Mesendoderm (in vitro differentiated cells): Measurements from ENCODE around the gene MGMT.

Experiments
- DNase-seq: peaks from one replicate; pipeline ENCODE4 v3.0.0; 2013
- H2AK5ac ChIP-seq: 2 replicates; pipeline ENCODE4 v1.6.1; 2013; ENCODE audit warnings: low read length, inconsistent platforms
- H2BK120ac ChIP-seq: 2 replicates; pipeline ENCODE4 v1.6.1; 2013; ENCODE audit warnings: low read depth, mild to moderate bottlenecking, low read length, moderate library complexity, mixed read lengths
- H2BK15ac ChIP-seq: replicated peaks from 2 replicates; pipeline ENCODE4 v1.6.1; 2013; ENCODE audit warnings: low read depth, mild to moderate bottlenecking, moderate library complexity
- H2BK5ac ChIP-seq: 2 replicates; pipeline ENCODE4 v1.6.1; 2013; ENCODE audit warnings: low read length, inconsistent platforms
- H3K18ac ChIP-seq: 2 replicates; pipeline ENCODE4 v1.6.1; 2013; ENCODE audit warnings: mild to moderate bottlenecking, low read length, mixed read lengths
- H3K23ac ChIP-seq: one replicate; pipeline ENCODE4 v1.6.1; 2013; ENCODE audit warnings: low read length
- H3K27ac ChIP-seq: 2 replicates; pipeline ENCODE4 v1.5.1; 2013; ENCODE audit warnings: low read depth, mild to moderate bottlenecking, inconsistent platforms, low read length, moderate library complexity
- H3K27me3 ChIP-seq: 2 replicates; pipeline ENCODE4 v1.6.1; 2013; ENCODE audit warnings: low read length, control low read depth, mild to moderate bottlenecking, inconsistent platforms; ENCODE audit not compliant: insufficient read depth, poor library complexity
- H3K36me3 ChIP-seq: 2 replicates; pipeline ENCODE4 v1.6.1; 2013; ENCODE audit warnings: low read length, inconsistent platforms; ENCODE audit not compliant: control insufficient read depth, insufficient read depth
- H3K4ac ChIP-seq: one replicate; pipeline ENCODE4 v1.6.1; 2013; ENCODE audit warnings: low read depth, mild to moderate bottlenecking, low read length, moderate library complexity
- H3K4me1 ChIP-seq: 2 replicates; pipeline ENCODE4 v1.6.1; 2013; ENCODE audit warnings: low read depth, low read length, inconsistent platforms; ENCODE audit not compliant: control insufficient read depth
- H3K4me2 ChIP-seq: 2 replicates; pipeline ENCODE4 v1.6.1; 2013; ENCODE audit warnings: low read length
- H3K4me3 ChIP-seq: 2 replicates; pipeline ENCODE4 v1.5.1; 2013; ENCODE audit warnings: mild to moderate bottlenecking, low read length
- H3K56ac ChIP-seq: one replicate; pipeline ENCODE4 v1.6.1; 2013; ENCODE audit warnings: low read length
- H3K79me1 ChIP-seq: 2 replicates; pipeline ENCODE4 v1.6.1; 2013; ENCODE audit warnings: low read length, inconsistent platforms
- H3K79me2 ChIP-seq: 2 replicates; pipeline ENCODE4 v1.6.1; 2013; ENCODE audit warnings: mild to moderate bottlenecking, low read length; ENCODE audit not compliant: control insufficient read depth, insufficient read depth
- H3K9ac ChIP-seq: 2 replicates; pipeline ENCODE4 v1.6.1; 2013; ENCODE audit warnings: low read length, inconsistent platforms
- H4K5ac ChIP-seq: one replicate; pipeline ENCODE4 v1.6.1; 2013; ENCODE audit warnings: low read length
- H4K8ac ChIP-seq: one replicate; pipeline ENCODE4 v1.6.1; 2013; ENCODE audit warnings: low read depth, mild to moderate bottlenecking, control low read depth, low read length, moderate library complexity
- WGBS: extraction: QIAGEN DNeasy Blood & Tissue Kit; methylation state at CpG from one replicate; pipeline ENCODE4 v1.1.7; 2013; ENCODE audit warnings: low lambda C conversion rate, missing lambda C conversion rate; ENCODE audit not compliant: insufficient coverage; ENCODE audit errors: extremely low coverage; 5-methylcytosine and 5-hydroxymethylcytosine counted together

MGMT gene

GRCh38 chr10:129715805-129716204 is 248.8 kb downstream of the MGMT start:
- Histone ChIP-seq H4K5ac (no peak overlapping the region), H3K79me1 (no peaks in the 10 kb centered on the region), H3K27ac (no peak overlapping the region), H3K36me3 (no peaks in the 10 kb centered on the region), H3K79me2 (no peaks in the 10 kb centered on the region), H3K56ac (no peak overlapping the region), H2BK15ac (no peak overlapping the region), H3K4ac (no peak overlapping the region), H2BK5ac (no peak overlapping the region), H2BK120ac (no peak overlapping the region), H3K4me2 (no peak overlapping the region), H2AK5ac (no peak overlapping the region), H3K9ac (no peak overlapping the region), H3K4me1 (peaks cover 2% of the 10 kb centered on the region), H3K23ac (no peak overlapping the region), H3K27me3 (no peaks in the 10 kb centered on the region), H3K18ac (no peak overlapping the region), H3K4me3 (no peak overlapping the region), H4K8ac (no peak overlapping the region)
- no peak for DNase-seq
- no CpG with 5 or more reads among the region's 15 CpGs for WGBS

- Histone ChIP-seq H2BK120ac (no peak overlapping the region), H4K5ac (no peak overlapping the region), H3K4me1 (no peaks in the 10 kb centered on the region), H4K8ac (no peak overlapping the region), H2BK15ac (no peak overlapping the region), H2BK5ac (no peak overlapping the region), H3K4me2 (no peak overlapping the region), H3K79me2 (no peaks in the 10 kb centered on the region), H3K4me3 (no peak overlapping the region), H3K56ac (no peak overlapping the region), H3K18ac (no peak overlapping the region), H3K27me3 (no peaks in the 10 kb centered on the region), H3K9ac (no peak overlapping the region), H3K4ac (no peak overlapping the region), H3K79me1 (no peaks in the 10 kb centered on the region), H3K23ac (no peak overlapping the region), H3K36me3 (no peaks in the 10 kb centered on the region), H2AK5ac (no peak overlapping the region), H3K27ac (no peak overlapping the region)
- no peak for DNase-seq
- no CpG with 5 or more reads among the region's 12 CpGs for WGBS
These were observed 249.2 kb downstream of the MGMT start for GRCh38 chr10:129716211-129716681.

GRCh38 chr10:129716881-129717280 is 249.8 kb downstream of the MGMT start:
- Histone ChIP-seq H3K18ac (no peak overlapping the region), H2BK5ac (no peak overlapping the region), H3K23ac (no peak overlapping the region), H2BK15ac (no peak overlapping the region), H2BK120ac (no peak overlapping the region), H3K4ac (no peak overlapping the region), H3K27ac (no peak overlapping the region), H3K79me2 (no peaks in the 10 kb centered on the region), H4K8ac (no peak overlapping the region), H4K5ac (no peak overlapping the region), H3K4me3 (no peak overlapping the region), H2AK5ac (no peak overlapping the region), H3K27me3 (no peaks in the 10 kb centered on the region), H3K4me1 (no peaks in the 10 kb centered on the region), H3K4me2 (no peak overlapping the region), H3K79me1 (no peaks in the 10 kb centered on the region), H3K9ac (no peak overlapping the region), H3K56ac (no peak overlapping the region), H3K36me3 (no peaks in the 10 kb centered on the region)
- WGBS = no CpG with 5 or more reads among the region's 9 CpGs
- no peak for DNase-seq

GRCh38 chr10:129717816-129718547 is 250.9 kb downstream of the MGMT start:
- Histone ChIP-seq H3K36me3 (no peaks in the 10 kb centered on the region), H4K8ac (no peak overlapping the region), H3K4me3 (no peak overlapping the region), H3K4me2 (no peak overlapping the region), H2BK5ac (no peak overlapping the region), H3K23ac (no peak overlapping the region), H3K79me1 (no peaks in the 10 kb centered on the region), H4K5ac (no peak overlapping the region), H3K4ac (no peak overlapping the region), H3K56ac (no peak overlapping the region), H3K27ac (no peak overlapping the region), H3K79me2 (no peaks in the 10 kb centered on the region), H3K18ac (no peak overlapping the region), H2AK5ac (no peak overlapping the region), H2BK15ac (no peak overlapping the region), H3K9ac (no peak overlapping the region), H3K4me1 (no peaks in the 10 kb centered on the region), H2BK120ac (no peak overlapping the region), H3K27me3 (no peaks in the 10 kb centered on the region)
- WGBS = no CpG with 5 or more reads among the region's 14 CpGs
- DNase-seq = no peak

- Histone ChIP-seq H4K8ac (no peak overlapping the region), H2BK15ac (no peak overlapping the region), H4K5ac (no peak overlapping the region), H3K18ac (no peak overlapping the region), H3K79me2 (no peaks in the 10 kb centered on the region), H3K4me1 (no peaks in the 10 kb centered on the region), H2BK120ac (no peak overlapping the region), H2BK5ac (no peak overlapping the region), H3K79me1 (no peaks in the 10 kb centered on the region), H3K36me3 (no peaks in the 10 kb centered on the region), H3K56ac (no peak overlapping the region), H3K23ac (no peak overlapping the region), H3K27me3 (no peaks in the 10 kb centered on the region), H3K4me3 (no peak overlapping the region), H3K4me2 (no peak overlapping the region), H2AK5ac (no peak overlapping the region), H3K27ac (no peak overlapping the region), H3K4ac (no peak overlapping the region), H3K9ac (no peak overlapping the region)
- WGBS = no CpG with 5 or more reads among the region's 25 CpGs
- no peak for DNase-seq
These were observed 251.7 kb downstream of the MGMT start for GRCh38 chr10:129718548-129719414.
